ENCODE results near the gene SCRN3. TPM values are rescaled to one million over a fixed set of nuclear protein-coding genes. Genes with fewer than 3 reads are reported as not detected.
"Not testable (repeated sequence)": the region's sequence is repeated elsewhere in the genome, so short reads cannot be mapped to it uniquely, and the experiment has no call there.

The SCRN3 gene
- polyA plus RNA-seq, 1 donor (not counting 4 experiments of a cell fraction or from before 2014, with no cell fraction given), result 18.6 TPM

- FAIRE-seq (no peak), DNase-seq (ENCODE audit: low read depth, low spot score) (no peak)
- Histone ChIP-seq H3K4me2 (ENCODE audit: control insufficient read depth, extremely low read depth, insufficient read depth, low read depth, low read length) (no peak overlapping the region), H3K4me3 (ENCODE audit: control insufficient read depth in 2 of 3, extremely low read depth in 1 of 3, insufficient read depth in 2 of 3, low read depth in 1 of 3, low read length in 3 of 3) (no peak overlapping the region), H3K9me1 (ENCODE audit: control insufficient read depth, extremely low read depth, insufficient read depth, low read length) (no peaks in the 10 kb centered on the region), H3K27me3 (ENCODE audit: control insufficient read depth, extremely low read depth, insufficient read depth, low read length) (no peaks in the 10 kb centered on the region), H2AFZ (ENCODE audit: control insufficient read depth, low read length) (no peak overlapping the region), H3K27ac (ENCODE audit: control insufficient read depth, insufficient read depth, low read length) (no peak overlapping the region), H4K20me1 (ENCODE audit: control insufficient read depth, extremely low read depth, insufficient read depth, low read length) (no peaks in the 10 kb centered on the region), H3K9ac (ENCODE audit: control insufficient read depth, extremely low read depth, insufficient read depth, low read length) (no peak overlapping the region), H3K36me3 (ENCODE audit: control insufficient read depth in 2 of 2, extremely low read depth in 1 of 2, insufficient read depth in 2 of 2, low read length in 2 of 2) (no peaks in the 10 kb centered on the region), H3K79me2 (ENCODE audit: control insufficient read depth, insufficient read depth, low read length) (no peaks in the 10 kb centered on the region), H3K9me3 (ENCODE audit: control insufficient read depth, low read depth, low read length) (no peaks in the 10 kb centered on the region), H3K4me1 (ENCODE audit: control insufficient read depth, extremely low read depth, insufficient read depth, low read length) (no peaks in the 10 kb centered on the region)
- TF ChIP-seq, protein P1, sequence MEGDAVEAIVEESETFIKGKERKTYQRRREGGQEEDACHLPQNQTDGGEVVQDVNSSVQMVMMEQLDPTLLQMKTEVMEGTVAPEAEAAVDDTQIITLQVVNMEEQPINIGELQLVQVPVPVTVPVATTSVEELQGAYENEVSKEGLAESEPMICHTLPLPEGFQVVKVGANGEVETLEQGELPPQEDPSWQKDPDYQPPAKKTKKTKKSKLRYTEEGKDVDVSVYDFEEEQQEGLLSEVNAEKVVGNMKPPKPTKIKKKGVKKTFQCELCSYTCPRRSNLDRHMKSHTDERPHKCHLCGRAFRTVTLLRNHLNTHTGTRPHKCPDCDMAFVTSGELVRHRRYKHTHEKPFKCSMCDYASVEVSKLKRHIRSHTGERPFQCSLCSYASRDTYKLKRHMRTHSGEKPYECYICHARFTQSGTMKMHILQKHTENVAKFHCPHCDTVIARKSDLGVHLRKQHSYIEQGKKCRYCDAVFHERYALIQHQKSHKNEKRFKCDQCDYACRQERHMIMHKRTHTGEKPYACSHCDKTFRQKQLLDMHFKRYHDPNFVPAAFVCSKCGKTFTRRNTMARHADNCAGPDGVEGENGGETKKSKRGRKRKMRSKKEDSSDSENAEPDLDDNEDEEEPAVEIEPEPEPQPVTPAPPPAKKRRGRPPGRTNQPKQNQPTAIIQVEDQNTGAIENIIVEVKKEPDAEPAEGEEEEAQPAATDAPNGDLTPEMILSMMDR (optimal IDR thresholded peaks at IDR 0.05 in 1 of 3, IDR thresholded peaks at IDR 0.05 in 1 of 3, conservative IDR thresholded peaks at IDR 0.05 in 1 of 3; ENCODE audit: extremely low read depth in 1 of 3, insufficient read depth in 2 of 3, low read length in 3 of 3), result no peak
- no peak for TF ChIP-seq EZH2 (IDR thresholded peaks at IDR 0.05; ENCODE audit: low read length)
- dilution Hi-C loops (cut with MboI; ENCODE audit: extremely low pct_ligation_motif_present, low sequenced_read_pairs), result no loop called here
Observed at GRCh38 chr2:174356347-174356746, 39.2 kb upstream of the SCRN3 start.

DNA sequence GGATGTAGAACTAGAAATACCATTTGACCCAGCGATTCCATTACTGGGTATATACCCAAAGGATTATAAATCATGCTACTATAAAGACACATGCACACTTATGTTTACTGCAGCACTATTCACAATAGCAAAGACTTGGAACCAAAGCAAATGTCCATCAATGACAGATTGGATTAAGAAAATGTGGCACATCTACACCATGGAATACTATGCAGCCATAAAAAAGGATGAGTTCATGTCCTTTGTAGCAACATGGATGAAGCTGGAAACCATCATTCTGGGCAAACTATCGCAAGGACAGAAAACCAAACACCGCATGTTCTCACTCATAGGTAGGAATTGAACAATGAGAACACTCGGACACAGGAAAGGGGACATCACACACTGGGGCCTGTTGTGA, 35.9 kb upstream of the SCRN3 start:
- H3K27ac ChIP-seq (ENCODE audit: control insufficient read depth, insufficient read depth, low read length); H3K9me1 ChIP-seq (ENCODE audit: control insufficient read depth, extremely low read depth, insufficient read depth, low read length); FAIRE-seq; H3K9me3 ChIP-seq (ENCODE audit: control insufficient read depth, low read depth, low read length); H3K79me2 ChIP-seq (ENCODE audit: control insufficient read depth, insufficient read depth, low read length); DNase-seq (ENCODE audit: low read depth, low spot score); H4K20me1 ChIP-seq (ENCODE audit: control insufficient read depth, extremely low read depth, insufficient read depth, low read length); H3K4me2 ChIP-seq (ENCODE audit: control insufficient read depth, extremely low read depth, insufficient read depth, low read depth, low read length); H3K9ac ChIP-seq (ENCODE audit: control insufficient read depth, extremely low read depth, insufficient read depth, low read length); dilution Hi-C loops (cut with MboI; ENCODE audit: extremely low pct_ligation_motif_present, low sequenced_read_pairs); H3K4me3 ChIP-seq (ENCODE audit: control insufficient read depth in 2 of 3, extremely low read depth in 1 of 3, insufficient read depth in 2 of 3, low read depth in 1 of 3, low read length in 3 of 3); H3K27me3 ChIP-seq (ENCODE audit: control insufficient read depth, extremely low read depth, insufficient read depth, low read length); H2AFZ ChIP-seq (ENCODE audit: control insufficient read depth, low read length); H3K36me3 ChIP-seq (ENCODE audit: control insufficient read depth in 2 of 2, extremely low read depth in 1 of 2, insufficient read depth in 2 of 2, low read length in 2 of 2); H3K4me1 ChIP-seq (ENCODE audit: control insufficient read depth, extremely low read depth, insufficient read depth, low read length): not testable (repeated sequence)

GRCh38 chr2:174362949-174363348, 32.6 kb upstream of the SCRN3 start:
- dilution Hi-C loops (cut with MboI; ENCODE audit: extremely low pct_ligation_motif_present, low sequenced_read_pairs), result no loop called here
- H3K4me2 ChIP-seq (ENCODE audit: control insufficient read depth, extremely low read depth, insufficient read depth, low read depth, low read length), result no peak overlapping the region
- no peaks in the 10 kb centered on the region for H3K27me3 ChIP-seq (ENCODE audit: control insufficient read depth, extremely low read depth, insufficient read depth, low read length)
- TF ChIP-seq, protein P1 (optimal IDR thresholded peaks at IDR 0.05 in 1 of 3, IDR thresholded peaks at IDR 0.05 in 1 of 3, conservative IDR thresholded peaks at IDR 0.05 in 1 of 3; ENCODE audit: extremely low read depth in 1 of 3, insufficient read depth in 2 of 3, low read length in 3 of 3), result no peak
- TF ChIP-seq EZH2 (IDR thresholded peaks at IDR 0.05; ENCODE audit: low read length), result no peak
- FAIRE-seq (no peak), DNase-seq (ENCODE audit: low read depth, low spot score) (no peak)
- H4K20me1 ChIP-seq (ENCODE audit: control insufficient read depth, extremely low read depth, insufficient read depth, low read length), result no peaks in the 10 kb centered on the region
- H3K36me3 ChIP-seq (ENCODE audit: control insufficient read depth in 2 of 2, extremely low read depth in 1 of 2, insufficient read depth in 2 of 2, low read length in 2 of 2), result peaks cover 0 to 2% of the 10 kb centered on the region in 2 experiments
- no peaks in the 10 kb centered on the region for H3K9me3 ChIP-seq (ENCODE audit: control insufficient read depth, low read depth, low read length)
- no peaks in the 10 kb centered on the region for H3K9me1 ChIP-seq (ENCODE audit: control insufficient read depth, extremely low read depth, insufficient read depth, low read length)
- H2AFZ ChIP-seq (ENCODE audit: control insufficient read depth, low read length), result no peak overlapping the region
- no peaks in the 10 kb centered on the region for H3K79me2 ChIP-seq (ENCODE audit: control insufficient read depth, insufficient read depth, low read length)
- no peaks in the 10 kb centered on the region for H3K4me1 ChIP-seq (ENCODE audit: control insufficient read depth, extremely low read depth, insufficient read depth, low read length)
- H3K4me3 ChIP-seq (ENCODE audit: control insufficient read depth in 2 of 3, extremely low read depth in 1 of 3, insufficient read depth in 2 of 3, low read depth in 1 of 3, low read length in 3 of 3), result no peak overlapping the region
- no peak overlapping the region for H3K27ac ChIP-seq (ENCODE audit: control insufficient read depth, insufficient read depth, low read length)
- no peak overlapping the region for H3K9ac ChIP-seq (ENCODE audit: control insufficient read depth, extremely low read depth, insufficient read depth, low read length)

DNA sequence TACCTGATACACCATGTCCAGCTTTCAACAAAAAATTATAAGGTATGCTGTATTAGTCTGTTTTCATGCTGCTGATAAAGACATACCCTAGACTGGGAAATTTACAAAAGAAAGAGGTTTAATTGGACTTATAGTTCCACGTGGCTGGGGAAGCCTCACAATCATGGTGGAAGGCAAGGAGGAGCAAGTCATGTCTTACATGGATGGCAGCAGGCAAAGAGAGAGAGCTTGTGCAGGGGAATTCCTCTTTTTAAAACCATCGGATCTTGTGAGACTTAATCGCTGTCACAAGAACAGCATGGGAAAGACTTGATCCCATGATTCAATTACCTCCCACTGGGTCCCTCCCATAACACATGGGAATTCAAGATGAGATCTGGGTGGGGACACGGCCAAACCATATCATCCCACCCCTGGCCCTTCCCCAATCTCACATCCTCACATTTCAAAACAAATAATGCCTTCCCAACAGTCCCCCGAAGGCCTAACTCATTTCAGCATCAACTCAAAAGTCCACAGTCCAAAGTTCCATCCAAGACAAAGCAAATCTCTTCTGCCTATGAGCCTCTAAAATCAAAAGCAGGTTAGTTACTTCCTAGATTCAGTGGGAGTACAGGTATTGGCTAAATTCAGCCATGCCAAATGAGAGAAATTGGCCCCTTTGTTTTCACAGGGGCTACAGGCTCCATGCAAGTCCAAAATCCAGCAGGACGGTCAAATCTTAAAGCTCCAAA, 31.9 kb upstream of the SCRN3 start:
- H3K9me1 ChIP-seq (ENCODE audit: control insufficient read depth, extremely low read depth, insufficient read depth, low read length); H3K4me1 ChIP-seq (ENCODE audit: control insufficient read depth, extremely low read depth, insufficient read depth, low read length); H3K79me2 ChIP-seq (ENCODE audit: control insufficient read depth, insufficient read depth, low read length); H4K20me1 ChIP-seq (ENCODE audit: control insufficient read depth, extremely low read depth, insufficient read depth, low read length); H3K27me3 ChIP-seq (ENCODE audit: control insufficient read depth, extremely low read depth, insufficient read depth, low read length); FAIRE-seq; H3K9ac ChIP-seq (ENCODE audit: control insufficient read depth, extremely low read depth, insufficient read depth, low read length); H3K4me2 ChIP-seq (ENCODE audit: control insufficient read depth, extremely low read depth, insufficient read depth, low read depth, low read length); H3K9me3 ChIP-seq (ENCODE audit: control insufficient read depth, low read depth, low read length); H3K36me3 ChIP-seq (ENCODE audit: control insufficient read depth in 2 of 2, extremely low read depth in 1 of 2, insufficient read depth in 2 of 2, low read length in 2 of 2); dilution Hi-C loops (cut with MboI; ENCODE audit: extremely low pct_ligation_motif_present, low sequenced_read_pairs); DNase-seq (ENCODE audit: low read depth, low spot score); H3K4me3 ChIP-seq (ENCODE audit: control insufficient read depth in 2 of 3, extremely low read depth in 1 of 3, insufficient read depth in 2 of 3, low read depth in 1 of 3, low read length in 3 of 3); H2AFZ ChIP-seq (ENCODE audit: control insufficient read depth, low read length); H3K27ac ChIP-seq (ENCODE audit: control insufficient read depth, insufficient read depth, low read length): not testable (repeated sequence)
